Kidney epithelial cell (primary cell): ENCODE measurements around the gene CEMIP2. TPM values are rescaled to one million over a fixed set of nuclear protein-coding genes. Genes with fewer than 3 reads are reported as not detected.

Experiments
- DNase-seq: peaks from one replicate; pipeline ENCODE4 v3.0.0-alpha.2; 2010; ENCODE audit warnings: low read depth
- H3K27me3 ChIP-seq: 2 replicates; pipeline ENCODE4 v1.6.0; 2011; ENCODE audit warnings: low read length; ENCODE audit not compliant: control insufficient read depth, insufficient read depth
- H3K36me3 ChIP-seq: 2 replicates; pipeline ENCODE4 v1.5.1; 2011; ENCODE audit warnings: low read length; ENCODE audit not compliant: control insufficient read depth, insufficient read depth
- H3K4me3 ChIP-seq: 2 replicates; pipeline ENCODE4 v1.5.1; 2011; ENCODE audit warnings: low read depth, mild to moderate bottlenecking, control low read depth, low read length
- CTCF ChIP-seq: IDR thresholded peaks from 2 replicates; pipeline ENCODE4 v1.5.1; 2011; ENCODE audit warnings: mild to moderate bottlenecking, moderate library complexity, low read length, control low read depth, inconsistent platforms; ENCODE audit not compliant: insufficient read depth, poor library complexity, severe bottlenecking
- total RNA-seq: library from RNA; depleted of rRNA; stranded (reverse); fragments of >200 nt; gene quantifications from 2 replicates; pipeline ENCODE4 v1.2.3, GENCODE V29; 2015

The CEMIP2 gene
- total RNA-seq, 1 donor from 2014 or later, result 41.8 TPM

GRCh38 chr9:71764891-71765290 is 3.4 kb downstream of the CEMIP2 start:
- Histone ChIP-seq H3K36me3 (no peaks in the 10 kb centered on the region), H3K4me3 (no peak overlapping the region), H3K27me3 (no peaks in the 10 kb centered on the region)
- DNase-seq, result no peak
- no peak for TF ChIP-seq CTCF

- H3K4me3 ChIP-seq, result no peak overlapping the region
- H3K27me3 ChIP-seq, result no peaks in the 10 kb centered on the region
- no peaks in the 10 kb centered on the region for H3K36me3 ChIP-seq
- no peak for DNase-seq
- no peak for TF ChIP-seq CTCF
Observed at GRCh38 chr9:71764463-71764862, 3.9 kb downstream of the CEMIP2 start.

- Histone ChIP-seq H3K27me3 (no peaks in the 10 kb centered on the region), H3K4me3 (no peak overlapping the region), H3K36me3 (no peaks in the 10 kb centered on the region)
- no peak for TF ChIP-seq CTCF
- DNase-seq, result no peak
Observed at GRCh38 chr9:71763832-71764231, 4.5 kb downstream of the CEMIP2 start.

GRCh38 chr9:71762900-71763653 is 5.2 kb downstream of the CEMIP2 start:
- DNase-seq, result peak; percentile 80
- no peak overlapping the region for H3K4me3 ChIP-seq
- TF ChIP-seq CTCF, result no peak

GRCh38 chr9:71761938-71762353 is 6.4 kb downstream of the CEMIP2 start:
- DNase-seq, result no peak
- no peaks in the 10 kb centered on the region for H3K27me3 ChIP-seq
- H3K36me3 ChIP-seq, result no peaks in the 10 kb centered on the region
- TF ChIP-seq CTCF, result no peak
- H3K4me3 ChIP-seq, result no peak overlapping the region

More at GRCh38 chr9:71762900-71763653, 5.2 kb downstream of the CEMIP2 start:
- no peaks in the 10 kb centered on the region for H3K27me3 ChIP-seq
- no peaks in the 10 kb centered on the region for H3K36me3 ChIP-seq

- DNase-seq, result no peak
- no peaks in the 10 kb centered on the region for H3K27me3 ChIP-seq
- no peaks in the 10 kb centered on the region for H3K36me3 ChIP-seq
- no peak for TF ChIP-seq CTCF
- H3K4me3 ChIP-seq, result no peak overlapping the region
Observed at GRCh38 chr9:71760901-71761300, 7.4 kb downstream of the CEMIP2 start.
